Raji (cell line): ENCODE results near the gene GPR152.

ENCODE experiments used
- POLR2A ChIP-seq: IDR thresholded peaks from 2 replicates; pipeline ENCODE4 v1.6.1; 2011; ENCODE audit warnings: low read depth, low read length, control low read depth; ENCODE audit not compliant: insufficient read depth

The GPR152 gene

DNA sequence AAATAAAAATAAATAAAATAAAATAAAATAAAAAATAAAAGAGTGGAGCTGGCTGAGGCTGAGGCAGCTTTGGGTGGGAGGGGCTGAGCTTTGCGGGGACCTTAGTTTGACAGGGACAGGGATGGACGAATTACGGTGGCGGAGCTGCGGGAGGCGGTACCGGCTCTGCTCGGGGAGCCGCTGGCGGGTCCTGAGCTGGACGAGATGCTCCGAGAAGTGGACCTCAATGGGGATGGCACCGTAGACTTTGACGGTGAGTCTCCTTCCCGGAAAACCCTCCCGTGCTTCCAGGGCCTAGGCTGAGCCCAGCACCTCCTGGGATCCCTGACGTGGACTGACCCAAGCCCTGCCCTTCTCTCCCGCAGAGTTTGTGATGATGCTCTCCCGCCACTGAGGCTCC, 5.7 kb upstream of the GPR152 start:
- TF ChIP-seq POLR2A: no peak

DNA sequence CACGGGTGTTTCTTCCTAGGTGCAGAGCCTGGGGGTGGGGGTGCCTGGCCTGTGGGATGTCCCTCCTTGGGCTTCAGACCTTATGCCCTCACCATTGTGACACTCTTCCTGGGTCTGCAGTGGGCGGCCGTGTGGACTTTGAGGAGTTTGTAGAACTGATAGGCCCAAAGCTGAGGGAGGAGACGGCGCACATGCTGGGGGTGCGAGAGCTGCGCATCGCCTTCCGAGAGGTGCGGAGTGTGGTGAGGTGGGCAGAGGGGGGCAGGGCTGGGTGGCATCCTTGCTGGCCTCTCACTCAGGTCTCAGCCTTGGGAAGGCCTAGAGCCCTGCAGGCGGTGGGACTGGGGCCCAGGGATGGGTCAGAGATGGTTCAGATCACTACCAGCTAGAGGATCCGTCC, 4.9 kb upstream of the GPR152 start:
- TF ChIP-seq POLR2A: no peak

DNA sequence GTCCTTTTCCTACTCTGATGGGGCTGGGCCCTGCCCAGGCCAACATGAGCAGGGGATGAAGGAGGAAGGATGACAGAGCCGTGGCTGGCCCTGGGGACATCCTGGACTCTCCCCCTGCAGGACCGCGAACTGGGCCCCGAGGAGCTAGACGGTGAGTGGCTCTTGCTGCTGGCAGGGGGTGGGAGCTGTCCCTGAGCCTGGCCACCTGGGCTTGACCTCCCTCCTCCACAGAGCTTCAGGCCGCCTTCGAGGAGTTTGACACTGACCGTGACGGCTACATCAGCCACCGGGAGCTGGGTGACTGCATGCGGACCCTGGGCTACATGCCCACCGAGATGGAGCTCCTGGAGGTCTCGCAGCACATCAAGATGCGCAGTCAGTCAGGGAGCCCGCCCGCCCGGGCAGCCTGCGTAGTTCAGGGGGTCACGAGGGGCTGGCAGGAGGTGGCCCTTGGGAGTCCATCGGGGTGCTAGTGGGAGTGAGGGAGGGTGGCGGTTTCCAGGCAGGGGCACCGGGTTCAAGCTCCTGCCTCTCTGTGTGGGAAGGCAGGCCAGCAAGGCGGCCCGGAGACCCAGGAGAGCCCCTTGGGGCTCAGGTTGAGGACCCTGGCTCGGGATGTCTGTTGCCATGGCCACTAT, 3.7 kb upstream of the GPR152 start:
- no peak for TF ChIP-seq POLR2A

DNA sequence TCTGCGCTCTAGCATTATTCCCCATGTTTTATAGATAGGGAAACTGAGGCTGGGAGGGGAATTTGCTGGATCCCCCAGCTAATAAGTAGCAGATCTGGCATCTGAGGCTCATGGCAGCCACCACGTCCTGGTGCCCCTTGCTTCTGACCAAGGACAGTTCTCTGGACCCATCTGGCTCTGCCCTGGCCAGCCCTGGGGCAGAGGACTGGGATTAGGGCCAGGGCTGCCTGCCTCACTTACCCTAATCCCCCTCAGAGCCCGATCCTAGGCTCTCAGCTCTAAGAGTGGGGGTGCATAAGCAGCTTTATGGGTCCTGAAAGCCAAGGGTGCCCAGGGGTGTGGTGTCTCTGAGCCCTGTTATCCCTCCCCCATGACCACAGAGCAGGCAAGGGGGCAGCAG, 2.5 kb upstream of the GPR152 start, which contains the start of gene CABP4:
TSS of gene CABP4 (plus strand) at position 301 of the 400 bp plus-strand sequence. CDS start at position 371, 70 bp downstream.
- TF ChIP-seq POLR2A: no peak

DNA sequence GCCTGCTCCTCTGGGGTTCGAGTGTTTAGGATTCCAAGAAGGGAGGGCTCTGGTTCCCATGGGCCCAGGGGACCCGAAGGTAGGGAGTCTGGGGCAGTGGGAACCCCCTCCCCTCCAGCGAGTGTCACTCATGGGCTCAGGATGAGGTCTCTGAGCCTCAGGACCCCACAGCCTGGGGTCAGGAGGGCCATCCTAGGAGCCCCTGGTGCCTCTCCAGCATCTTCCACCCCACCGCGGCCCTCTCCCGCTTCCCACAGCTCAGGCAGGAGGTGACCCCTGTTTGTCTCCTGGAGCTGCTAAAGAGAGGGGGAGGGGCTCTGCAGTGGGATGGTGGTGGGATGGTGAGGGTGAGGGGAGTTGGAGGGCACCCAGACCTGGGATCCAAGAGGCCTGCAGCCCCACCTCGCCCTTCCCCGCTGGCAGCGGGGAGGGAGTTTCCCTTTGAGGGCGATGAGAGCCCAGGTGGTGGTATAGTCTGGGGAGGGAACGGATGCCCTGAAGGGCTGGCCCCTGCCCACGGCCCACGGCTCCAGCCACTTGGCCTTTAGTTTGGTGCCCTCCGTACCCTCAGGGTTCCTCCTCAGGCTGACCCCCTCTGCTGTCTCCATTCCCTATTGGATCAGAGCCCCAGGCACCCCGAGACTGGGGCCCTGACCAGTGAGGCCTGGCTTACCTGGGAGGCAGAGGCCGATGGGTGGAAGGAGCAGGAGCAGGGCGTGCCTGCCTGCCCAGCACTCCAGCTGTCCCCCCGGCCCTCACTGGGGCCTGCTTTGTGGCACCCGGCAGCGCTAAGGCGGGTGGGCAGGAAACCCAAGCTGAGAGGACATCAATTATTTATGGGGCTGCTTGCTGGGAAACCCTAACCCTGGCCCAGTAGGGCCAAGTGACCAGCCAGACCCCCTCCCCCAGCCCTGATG, 1.5 kb upstream of the GPR152 start:
- TF ChIP-seq POLR2A: no peak

DNA sequence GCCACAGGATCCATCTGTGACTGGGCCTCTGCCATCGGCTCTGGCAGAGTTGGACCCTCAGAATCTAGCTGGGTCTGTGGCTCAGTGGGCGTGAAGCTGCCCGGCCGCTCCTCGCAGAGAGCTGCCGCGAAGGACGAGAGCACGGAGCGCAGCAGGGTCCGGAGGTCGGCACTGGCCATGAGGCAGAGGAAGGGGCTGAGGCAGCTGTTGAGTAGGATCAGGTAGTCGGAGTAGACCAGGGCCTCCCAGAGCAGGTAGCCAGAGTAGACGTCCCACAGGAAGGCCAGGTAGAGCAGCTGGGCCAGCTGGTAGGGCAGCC, 912 bp downstream of the GPR152 start:
- no peak for TF ChIP-seq POLR2A

DNA sequence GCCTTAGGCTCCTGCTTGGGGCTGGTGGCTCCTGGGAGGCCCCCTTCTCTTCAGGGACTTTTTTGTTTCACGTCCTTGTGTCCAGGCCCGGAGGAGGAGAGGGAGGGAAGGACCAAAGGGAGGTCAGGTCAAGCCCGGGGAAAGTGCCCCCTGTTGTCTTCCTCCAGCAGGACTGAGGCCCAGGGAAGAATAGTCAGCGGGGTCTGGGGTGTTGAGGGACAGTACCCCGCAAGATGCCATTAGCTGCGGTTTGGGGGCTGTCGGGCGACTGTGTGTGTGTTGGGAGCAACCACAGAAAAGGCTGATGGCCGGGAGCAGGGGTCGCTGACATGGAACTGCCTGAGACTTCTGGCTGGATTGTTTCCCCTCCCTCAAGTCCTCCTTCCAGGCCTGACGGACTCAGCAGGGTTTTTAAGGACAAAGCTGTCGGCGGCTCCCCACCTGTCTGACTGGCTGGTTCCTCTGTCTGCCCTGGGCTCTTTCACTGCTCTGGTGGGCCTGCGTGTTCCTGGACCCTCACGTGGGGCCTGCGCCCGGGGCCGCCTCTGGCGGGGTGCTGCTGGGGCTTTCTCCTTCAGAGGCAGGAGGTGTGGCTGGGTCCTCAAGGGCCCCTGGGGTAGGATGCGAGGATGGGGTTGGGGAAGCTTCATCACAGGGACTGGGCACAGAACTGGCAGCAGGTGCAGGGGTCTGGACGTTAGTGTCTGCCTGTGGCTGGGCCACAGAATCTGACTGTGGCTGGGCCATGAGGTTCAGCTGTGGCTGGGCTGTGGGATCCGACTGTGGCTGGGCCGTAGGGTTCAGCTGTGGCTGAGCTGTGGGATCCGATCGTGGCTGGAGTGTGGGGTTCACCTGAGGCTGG, 1.5 kb downstream of the GPR152 start:
- no peak for TF ChIP-seq POLR2A

DNA sequence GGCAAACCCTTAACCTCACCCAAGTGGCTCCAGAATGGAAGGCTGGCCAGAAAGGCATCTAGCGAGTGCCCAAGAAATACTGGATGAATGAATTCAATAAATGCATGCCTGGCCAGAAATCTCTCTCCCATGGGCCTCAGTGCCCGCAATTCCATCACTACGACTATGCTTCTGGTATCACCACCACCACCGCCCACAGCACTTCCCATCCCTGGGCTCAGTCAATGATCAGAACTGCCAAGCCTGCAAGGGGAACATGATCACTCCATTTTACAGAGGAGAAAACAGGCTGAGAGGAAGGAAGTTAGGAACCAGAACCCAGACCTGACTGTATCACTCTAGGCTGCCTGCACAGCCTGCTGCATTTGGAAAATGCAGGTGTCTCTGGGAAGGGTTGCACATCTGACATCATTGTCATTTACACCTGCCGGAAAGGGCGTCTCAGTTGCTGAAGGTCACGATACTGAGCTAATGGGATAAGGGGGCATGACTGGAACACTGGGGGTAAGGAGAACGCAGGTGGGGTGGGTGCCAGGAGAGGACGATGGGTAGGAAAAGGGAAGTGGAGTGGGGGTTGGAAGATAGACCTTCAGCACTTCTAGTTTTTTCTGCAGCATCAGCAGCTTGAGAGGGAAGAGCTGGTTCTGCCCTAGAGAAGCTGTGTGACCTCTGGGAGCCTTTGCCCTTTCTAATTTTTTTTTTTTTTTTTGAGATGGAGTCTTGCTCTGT, 3.2 kb downstream of the GPR152 start:
- TF ChIP-seq POLR2A: no peak

DNA sequence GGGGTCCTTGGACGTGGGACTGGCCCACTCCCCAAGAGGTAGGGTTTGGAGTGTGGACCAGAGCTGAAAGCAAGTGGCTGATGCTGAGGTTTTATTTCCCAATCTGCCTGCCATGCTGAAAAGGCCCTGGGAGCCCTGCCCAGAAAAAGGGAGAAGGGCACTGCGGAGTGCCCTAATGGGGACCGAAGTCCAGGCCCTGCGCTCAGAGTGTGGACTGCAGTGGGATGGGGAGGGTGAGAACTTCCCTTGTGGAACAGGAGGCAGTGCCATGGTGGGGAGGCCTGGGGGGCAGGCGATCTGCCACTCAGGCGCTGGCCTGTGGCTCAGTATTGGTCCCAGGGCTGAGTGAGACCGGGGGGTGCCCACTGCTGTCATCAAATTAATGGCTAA, 4.3 kb downstream of the GPR152 start:
- TF ChIP-seq POLR2A: no peak

DNA sequence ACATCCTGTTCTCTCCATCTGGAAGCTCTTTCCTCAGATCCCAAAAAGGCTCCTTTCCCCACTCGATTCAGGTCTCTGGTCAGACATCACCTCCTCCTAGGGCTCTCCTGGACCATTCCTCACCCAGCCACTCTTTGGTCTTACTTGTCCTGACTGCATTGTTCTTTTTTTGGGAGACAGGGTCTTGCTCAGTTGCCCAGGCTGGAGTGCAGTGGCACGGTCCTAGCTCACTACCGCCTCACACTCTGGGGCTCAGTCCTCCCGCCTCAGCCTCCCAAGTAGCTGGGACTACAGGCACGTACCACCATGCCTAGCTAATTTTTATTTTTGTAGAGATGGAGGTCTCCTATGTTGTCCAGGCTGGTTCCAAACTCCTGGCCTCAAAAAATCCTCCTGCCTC, 7.0 kb downstream of the GPR152 start:
- TF ChIP-seq POLR2A: no peak; the same call in 1 of the 2 replicates

DNA sequence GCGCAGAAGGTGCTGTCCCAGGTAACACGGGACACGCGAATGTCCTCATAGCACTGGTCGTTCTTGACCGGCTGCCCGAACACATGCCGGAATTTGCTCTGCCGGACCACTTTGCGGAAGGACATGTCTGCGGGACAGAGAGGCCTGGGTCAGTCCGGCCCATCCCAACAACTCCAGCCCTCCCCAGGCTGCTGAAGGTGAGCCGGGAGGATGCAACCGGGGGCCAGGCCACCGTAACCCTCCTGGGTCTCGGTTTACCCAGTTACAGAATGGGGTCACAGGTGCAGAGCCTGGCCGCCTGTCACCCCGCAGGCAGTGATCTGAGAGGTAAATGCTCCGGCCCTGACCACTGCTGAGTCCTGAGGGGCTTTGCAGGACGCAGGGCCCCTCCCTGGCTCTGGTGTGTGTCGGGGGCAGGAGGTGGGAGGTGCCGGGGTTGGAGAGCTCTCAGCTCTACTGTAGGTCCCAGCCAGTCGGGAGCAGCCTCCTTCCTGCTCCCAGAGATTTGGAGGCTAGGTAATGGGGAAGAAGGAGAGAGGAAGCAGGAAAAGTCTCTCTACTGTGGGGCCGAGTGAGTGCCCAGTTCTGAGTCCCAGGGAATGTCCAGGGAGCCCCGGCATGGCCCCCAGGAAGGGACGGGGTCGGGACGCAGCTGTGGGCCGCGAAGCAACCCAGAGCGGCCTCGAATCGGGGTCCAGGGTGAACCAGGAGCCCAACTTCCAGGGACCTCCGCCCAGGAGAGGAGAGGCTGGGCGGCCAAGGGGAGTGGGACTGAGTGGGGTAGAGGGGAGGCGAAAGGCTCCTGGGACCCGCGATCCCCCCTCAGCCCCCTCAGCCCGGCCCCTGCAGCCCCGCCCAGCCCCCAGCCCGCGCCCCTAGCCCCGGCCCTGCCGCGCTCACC, 9.8 kb downstream of the GPR152 start:
- TF ChIP-seq POLR2A: no peak

DNA sequence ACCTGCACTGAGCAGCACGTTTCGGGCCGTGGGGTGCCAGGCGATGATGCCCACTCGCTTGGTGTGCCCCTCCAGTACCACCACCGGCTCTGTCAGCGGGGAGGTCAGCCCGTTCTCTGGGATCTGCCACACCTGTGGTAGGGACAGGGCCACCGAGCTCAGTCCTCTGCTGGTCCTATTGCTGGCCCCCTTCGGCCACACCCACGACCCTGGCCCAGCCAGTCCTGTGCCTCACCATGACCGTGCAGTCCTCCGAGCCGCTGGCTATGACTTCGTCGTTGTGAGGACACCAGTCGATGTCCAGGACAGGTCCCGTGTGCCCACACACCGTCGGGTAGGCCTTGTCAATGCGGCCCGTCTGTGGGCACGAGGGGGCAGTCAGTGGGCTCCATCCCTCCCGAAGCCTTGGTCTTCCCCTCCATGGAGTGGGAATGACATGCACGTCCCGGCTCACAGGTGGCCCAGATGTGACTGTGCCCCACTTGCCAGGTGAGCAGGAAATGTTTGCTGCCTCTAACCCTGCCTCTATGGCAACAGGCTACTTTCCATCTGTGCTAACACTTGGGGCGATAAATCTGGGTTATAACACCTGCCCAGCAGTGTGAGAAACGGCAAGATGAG, 10.7 kb downstream of the GPR152 start:
- no peak for TF ChIP-seq POLR2A

DNA sequence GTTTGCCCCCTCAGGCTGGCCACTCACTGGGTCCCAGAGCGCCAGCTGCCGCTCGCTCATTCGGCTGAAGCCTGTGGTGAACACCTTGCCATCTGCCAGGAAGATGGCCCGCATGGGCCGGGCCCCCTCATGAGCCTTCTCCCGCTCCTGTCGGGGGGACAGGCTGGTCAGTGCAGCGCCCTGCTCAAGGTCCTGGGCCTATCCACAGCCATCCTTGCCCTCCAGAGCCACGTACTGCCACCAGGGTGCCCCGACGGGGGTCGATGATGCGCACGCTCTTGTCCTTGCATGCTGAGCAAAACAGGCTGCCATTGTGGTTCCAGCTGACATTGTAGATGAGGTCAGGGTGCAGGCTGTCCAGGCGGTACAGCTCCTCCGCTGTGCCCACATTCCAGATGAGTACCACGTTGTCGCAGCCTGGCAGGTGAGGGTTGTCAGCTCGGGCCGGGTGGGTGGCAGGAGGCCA, 11.4 kb downstream of the GPR152 start:
- TF ChIP-seq POLR2A: peak; percentile 23; the same call in 1 of the 2 replicates

DNA sequence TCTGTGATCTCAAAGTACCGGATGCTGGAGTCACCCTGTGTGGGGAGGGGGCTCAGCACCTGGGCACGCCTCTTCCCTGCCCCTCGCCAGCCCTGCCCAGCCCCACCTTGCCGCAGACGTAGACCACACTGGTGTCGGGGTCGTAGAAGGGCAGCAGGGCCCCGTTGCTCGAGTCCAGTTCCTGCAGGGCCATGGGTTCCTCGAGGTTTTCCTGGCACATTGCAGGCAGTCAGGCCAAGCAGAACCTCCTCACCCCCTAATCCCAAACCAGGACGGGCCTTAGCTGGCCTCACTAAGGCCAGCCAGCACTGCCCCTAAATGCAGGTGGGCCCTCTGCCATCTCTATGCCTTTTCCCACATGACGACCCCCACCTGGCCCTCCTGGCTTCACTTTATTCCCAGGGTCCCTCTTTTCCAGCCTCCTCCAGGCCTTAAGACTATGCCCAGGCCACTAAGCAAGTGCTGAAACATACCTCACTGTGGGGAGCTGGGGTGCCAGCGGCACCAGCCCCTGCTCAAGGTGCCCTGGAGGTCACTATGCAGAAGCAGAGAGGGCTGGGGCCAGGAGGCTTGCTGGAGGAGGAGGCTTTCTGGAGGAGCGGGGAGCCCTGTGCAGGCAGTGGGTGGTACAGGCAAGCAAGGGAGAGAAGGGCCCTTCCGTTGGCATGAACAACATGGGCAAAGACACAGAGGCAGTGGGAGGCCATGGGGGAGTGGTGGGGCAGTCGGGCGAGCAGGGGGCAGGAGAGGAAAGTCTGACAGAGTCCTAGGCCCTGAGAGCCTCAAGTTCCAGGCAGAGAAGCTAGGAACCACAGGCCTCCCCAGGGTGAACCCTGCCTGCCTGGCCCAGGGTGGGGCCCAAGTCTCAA, 12.1 kb downstream of the GPR152 start:
- no peak for TF ChIP-seq POLR2A
